Measurements from ENCODE around the gene MRAS. TPM values are rescaled to one million over a fixed set of nuclear protein-coding genes. Genes with fewer than 3 reads are reported as not detected.

Gene MRAS
- total RNA-seq, 1 donor from 2014 or later = 35.0 TPM

- Histone ChIP-seq H3K27me3 (ENCODE audit: control insufficient read depth, insufficient read depth, low read length) (peaks cover 2% of the 10 kb centered on the region), H3K4me3 (ENCODE audit: low read depth, low read length) (no peak overlapping the region), H3K36me3 (ENCODE audit: control insufficient read depth, insufficient read depth, low read length) (no peaks in the 10 kb centered on the region)
- no peak for DNase-seq (ENCODE audit: low read depth)
- no peak for TF ChIP-seq CTCF (IDR thresholded peaks at IDR 0.05; ENCODE audit: insufficient read depth, low read length, poor library complexity, severe bottlenecking)
Measured at GRCh38 chr3:138334608-138335007, 13.8 kb upstream of the MRAS start.

- H3K27me3 ChIP-seq (ENCODE audit: control insufficient read depth, insufficient read depth, low read length) = peaks cover 2% of the 10 kb centered on the region
- no peak for TF ChIP-seq CTCF (IDR thresholded peaks at IDR 0.05; ENCODE audit: insufficient read depth, low read length, poor library complexity, severe bottlenecking)
- no peak for DNase-seq (ENCODE audit: low read depth)
Measured at GRCh38 chr3:138336454-138336999, 11.9 kb upstream of the MRAS start.

DNA sequence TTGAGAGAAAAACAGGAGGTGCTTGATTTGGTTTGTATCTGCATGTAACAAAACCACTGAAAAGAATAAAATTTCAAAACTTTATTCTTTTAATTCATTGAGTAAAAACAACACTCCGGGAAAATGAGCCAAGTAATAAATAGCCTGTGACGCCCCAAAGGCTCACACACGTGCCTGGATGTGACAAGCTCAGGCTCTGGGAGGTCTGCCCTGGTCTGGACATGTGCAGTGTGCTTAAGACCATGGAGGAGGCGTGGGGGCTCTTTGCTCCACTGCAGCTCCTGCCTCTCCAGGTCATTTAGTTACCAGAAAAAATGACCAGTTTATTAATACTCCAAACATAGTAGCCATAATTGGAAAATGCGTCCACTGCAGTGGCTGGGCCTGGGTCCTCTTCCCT, 10.1 kb upstream of the MRAS start:
- Histone ChIP-seq H3K4me3 (ENCODE audit: low read depth, low read length) (no peak overlapping the region), H3K27me3 (ENCODE audit: control insufficient read depth, insufficient read depth, low read length) (peaks cover 2% of the 10 kb centered on the region), H3K36me3 (ENCODE audit: control insufficient read depth, insufficient read depth, low read length) (no peaks in the 10 kb centered on the region)
- no peak for TF ChIP-seq CTCF (IDR thresholded peaks at IDR 0.05; ENCODE audit: insufficient read depth, low read length, poor library complexity, severe bottlenecking)
- DNase-seq (ENCODE audit: low read depth) = no peak

More at GRCh38 chr3:138336454-138336999, 11.9 kb upstream of the MRAS start:
- Histone ChIP-seq H3K4me3 (ENCODE audit: low read depth, low read length) (no peak overlapping the region), H3K36me3 (ENCODE audit: control insufficient read depth, insufficient read depth, low read length) (no peaks in the 10 kb centered on the region)

DNA sequence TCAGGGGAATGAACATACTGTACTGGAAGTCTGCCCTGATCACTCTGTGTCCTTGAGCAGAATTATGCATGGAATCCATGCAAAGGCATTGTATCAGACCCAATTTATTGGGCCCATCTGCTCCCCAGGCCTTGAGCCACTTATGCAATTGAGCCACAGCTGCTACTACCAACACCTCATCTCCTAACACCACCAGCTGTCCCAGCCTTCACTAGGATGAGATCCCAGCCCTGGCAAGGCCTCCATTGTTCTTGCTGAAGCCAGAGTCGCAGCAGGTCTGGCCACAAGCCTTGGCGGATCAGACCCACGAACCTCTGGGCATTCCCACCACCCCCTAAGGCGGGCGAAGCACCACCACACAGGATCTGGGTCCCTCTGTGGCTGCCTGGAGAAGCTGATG, 9.6 kb upstream of the MRAS start:
- no peak overlapping the region for H3K4me3 ChIP-seq (ENCODE audit: low read depth, low read length)
- no peaks in the 10 kb centered on the region for H3K36me3 ChIP-seq (ENCODE audit: control insufficient read depth, insufficient read depth, low read length)
- DNase-seq (ENCODE audit: low read depth) = no peak
- H3K27me3 ChIP-seq (ENCODE audit: control insufficient read depth, insufficient read depth, low read length) = peaks cover 2% of the 10 kb centered on the region
- TF ChIP-seq CTCF (IDR thresholded peaks at IDR 0.05; ENCODE audit: insufficient read depth, low read length, poor library complexity, severe bottlenecking) = no peak

DNA sequence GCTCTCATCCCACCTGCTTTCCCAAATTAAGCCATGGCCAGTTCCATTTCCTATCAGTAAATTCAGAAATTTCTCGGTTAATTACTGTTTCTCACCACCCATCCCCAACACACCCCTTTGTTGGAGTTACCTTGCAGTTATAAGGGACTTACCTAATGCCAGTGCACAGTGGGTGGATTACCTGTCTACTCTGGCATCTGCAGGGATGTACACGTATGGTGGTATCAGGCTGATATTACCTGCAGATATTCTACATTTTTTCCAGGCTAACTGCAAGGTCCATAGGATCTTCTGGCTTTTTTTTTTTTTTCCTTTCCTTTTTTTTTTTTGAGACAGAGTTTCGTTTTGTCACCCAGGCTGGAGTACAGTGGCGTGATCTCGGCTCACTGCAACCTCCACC, 7.9 kb upstream of the MRAS start:
- H3K36me3 ChIP-seq (ENCODE audit: control insufficient read depth, insufficient read depth, low read length) = no peaks in the 10 kb centered on the region
- TF ChIP-seq CTCF (IDR thresholded peaks at IDR 0.05; ENCODE audit: insufficient read depth, low read length, poor library complexity, severe bottlenecking) = no peak
- H3K27me3 ChIP-seq (ENCODE audit: control insufficient read depth, insufficient read depth, low read length) = no peaks in the 10 kb centered on the region
- H3K4me3 ChIP-seq (ENCODE audit: low read depth, low read length) = no peak overlapping the region
- DNase-seq (ENCODE audit: low read depth) = no peak

GRCh38 chr3:138344754-138345153, 3.6 kb upstream of the MRAS start:
- H3K36me3 ChIP-seq (ENCODE audit: control insufficient read depth, insufficient read depth, low read length) = no peaks in the 10 kb centered on the region
- no peak overlapping the region for H3K4me3 ChIP-seq (ENCODE audit: low read depth, low read length)
- no peak for TF ChIP-seq CTCF (IDR thresholded peaks at IDR 0.05; ENCODE audit: insufficient read depth, low read length, poor library complexity, severe bottlenecking)

More at GRCh38 chr3:138344754-138345153, 3.6 kb upstream of the MRAS start:
- H3K27me3 ChIP-seq (ENCODE audit: control insufficient read depth, insufficient read depth, low read length) = no peaks in the 10 kb centered on the region
- no peak for DNase-seq (ENCODE audit: low read depth)
